ENCODE measurements around the gene ANGPTL7. TPM values are rescaled to one million over a fixed set of nuclear protein-coding genes. Genes with fewer than 3 reads are reported as not detected.

The ANGPTL7 gene
- total RNA-seq, 1 experiment from 2014 or later: not detected

DNA sequence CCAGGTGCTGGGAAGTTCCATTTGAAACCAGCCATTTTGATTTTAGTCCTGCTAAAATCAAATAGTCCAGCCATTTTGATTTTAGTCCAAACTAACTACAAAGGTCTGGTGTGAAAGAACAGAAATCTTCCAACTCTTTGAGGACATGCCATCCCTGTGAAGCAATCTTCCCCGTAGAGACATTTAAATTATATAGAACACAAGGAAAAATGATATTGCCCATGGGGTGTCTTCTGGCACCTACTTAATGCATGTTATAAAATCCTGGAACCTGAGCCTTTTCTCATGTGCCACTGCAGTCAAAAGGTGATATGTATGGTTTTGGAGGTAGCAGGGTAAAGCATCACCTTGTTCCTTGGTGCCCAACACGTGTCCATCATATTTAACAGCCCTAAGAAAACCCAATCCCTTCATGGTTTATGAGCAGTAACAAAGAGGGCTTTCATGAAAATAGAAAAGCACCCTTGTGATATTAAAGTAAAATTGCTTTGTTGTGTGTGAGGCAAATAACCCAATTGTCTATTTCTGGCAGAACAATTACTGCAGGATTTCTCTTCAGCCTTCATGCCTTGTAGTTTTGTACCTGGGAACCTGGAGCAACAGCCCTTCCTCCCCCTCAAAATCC lies 26.3 kb downstream of the ANGPTL7 start:
- H3K36me3 ChIP-seq (ENCODE audit: insufficient read depth, low read length, poor library complexity, severe bottlenecking): peaks cover 52% of the 10 kb centered on the region
- DNase-seq (ENCODE audit: low spot score): no peak
- intact Hi-C loops (cut with micrococcal nuclease; ENCODE audit: unreplicated experiment): no loop called here
- H3K27me3 ChIP-seq (replicated peaks; ENCODE audit: insufficient read depth, low read depth, low read length, poor library complexity): no peaks in the 10 kb centered on the region
- H3K4me3 ChIP-seq (ENCODE audit: low read depth, low read length, poor library complexity, severe bottlenecking): no peak overlapping the region
- no peaks in the 10 kb centered on the region for H3K4me1 ChIP-seq (ENCODE audit: insufficient read depth, low read length, poor library complexity, severe bottlenecking)
- TF ChIP-seq, protein P1, sequence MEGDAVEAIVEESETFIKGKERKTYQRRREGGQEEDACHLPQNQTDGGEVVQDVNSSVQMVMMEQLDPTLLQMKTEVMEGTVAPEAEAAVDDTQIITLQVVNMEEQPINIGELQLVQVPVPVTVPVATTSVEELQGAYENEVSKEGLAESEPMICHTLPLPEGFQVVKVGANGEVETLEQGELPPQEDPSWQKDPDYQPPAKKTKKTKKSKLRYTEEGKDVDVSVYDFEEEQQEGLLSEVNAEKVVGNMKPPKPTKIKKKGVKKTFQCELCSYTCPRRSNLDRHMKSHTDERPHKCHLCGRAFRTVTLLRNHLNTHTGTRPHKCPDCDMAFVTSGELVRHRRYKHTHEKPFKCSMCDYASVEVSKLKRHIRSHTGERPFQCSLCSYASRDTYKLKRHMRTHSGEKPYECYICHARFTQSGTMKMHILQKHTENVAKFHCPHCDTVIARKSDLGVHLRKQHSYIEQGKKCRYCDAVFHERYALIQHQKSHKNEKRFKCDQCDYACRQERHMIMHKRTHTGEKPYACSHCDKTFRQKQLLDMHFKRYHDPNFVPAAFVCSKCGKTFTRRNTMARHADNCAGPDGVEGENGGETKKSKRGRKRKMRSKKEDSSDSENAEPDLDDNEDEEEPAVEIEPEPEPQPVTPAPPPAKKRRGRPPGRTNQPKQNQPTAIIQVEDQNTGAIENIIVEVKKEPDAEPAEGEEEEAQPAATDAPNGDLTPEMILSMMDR (conservative IDR thresholded peaks at IDR 0.05; ENCODE audit: low read depth, low read length): no peak
- no peak for TF ChIP-seq EZH2 (IDR thresholded peaks at IDR 0.05; ENCODE audit: borderline replicate concordance, low read depth, low read length, poor library complexity, severe bottlenecking)
- no peaks in the 10 kb centered on the region for H3K9me3 ChIP-seq (ENCODE audit: low read depth, low read length, poor library complexity, severe bottlenecking)
- H3K27ac ChIP-seq (ENCODE audit: low read depth, low read length, poor library complexity, severe bottlenecking): no peak overlapping the region
- BruUV-seq (replicated peaks): no TSS peak
- ChIA-PET CTCF (interaction anchor here (0.6 kb wide), 2 partner anchors 102 to 730 kb away, joined by 3 read pairs; no protein-coding TSS in a partner anchor), POLR2A (ENCODE audit: low non-redundant PET) (no interaction called here)

DNA sequence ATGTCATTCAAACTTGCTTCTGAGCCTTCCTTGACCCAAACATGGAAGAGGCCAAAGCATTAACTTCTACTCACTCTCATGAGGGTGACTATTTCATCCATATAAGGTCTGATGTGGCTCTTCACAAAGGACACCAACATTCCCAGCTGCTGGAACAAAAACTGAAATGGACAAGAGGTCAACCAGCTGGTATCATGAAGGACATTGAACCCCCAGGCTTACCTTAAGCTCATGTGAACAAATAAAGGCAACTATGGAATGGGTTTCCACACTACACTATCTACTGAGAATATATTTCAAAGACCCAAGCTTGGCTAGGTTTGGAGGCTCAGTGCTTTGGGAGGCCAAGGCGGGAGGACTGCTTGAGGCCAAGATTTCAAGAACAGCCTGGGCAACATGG lies 26.9 kb downstream of the ANGPTL7 start:
- H3K36me3 ChIP-seq (ENCODE audit: insufficient read depth, low read length, poor library complexity, severe bottlenecking): peaks cover 51% of the 10 kb centered on the region
- CTCF ChIA-PET: interaction anchor here (0.6 kb wide), 2 partner anchors 102 to 730 kb away, joined by 3 read pairs; no protein-coding TSS in a partner anchor

DNA sequence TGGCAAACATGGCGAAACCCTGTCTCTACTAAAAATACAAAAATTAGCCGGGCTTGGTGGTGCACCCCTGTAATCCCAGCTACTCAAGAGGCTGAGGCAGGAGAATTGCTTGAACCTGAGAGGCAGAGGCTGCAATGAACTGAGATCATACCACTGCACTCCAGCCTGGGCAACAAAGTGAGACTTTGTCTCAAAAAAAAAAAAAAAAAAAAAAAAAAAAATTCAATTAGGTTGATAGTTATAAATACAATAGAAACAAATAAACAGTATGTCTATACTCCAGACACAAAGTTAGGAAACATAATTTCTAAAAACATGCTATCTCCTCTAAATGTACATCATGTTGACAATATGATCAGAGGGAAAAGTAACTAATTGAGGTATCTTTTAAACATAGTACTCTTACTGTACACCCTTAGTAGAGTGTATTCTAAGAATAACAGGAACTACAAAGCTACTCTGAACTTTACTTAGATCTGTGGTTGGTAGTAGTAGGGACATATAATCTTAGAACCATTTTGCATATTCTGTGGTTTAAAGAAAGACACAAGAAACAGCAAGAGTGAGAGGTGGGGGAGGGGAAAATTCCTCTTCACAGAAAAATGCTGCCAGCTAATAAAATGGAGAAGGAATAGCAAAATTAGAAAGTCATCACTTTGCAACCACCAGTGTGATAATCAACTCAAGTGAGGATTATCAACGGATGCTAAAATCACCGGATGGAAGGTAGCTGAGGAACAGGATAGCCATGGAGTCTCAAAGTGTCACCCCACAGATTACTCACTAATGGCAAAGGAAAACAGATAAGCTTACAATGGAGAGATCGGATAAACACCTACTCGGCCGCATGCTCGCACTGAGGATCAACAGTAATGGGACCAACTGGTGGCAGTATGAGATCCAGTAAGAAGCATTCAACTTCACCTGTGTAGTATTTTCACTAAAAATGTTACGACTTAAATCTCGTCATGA lies 38.2 kb downstream of the ANGPTL7 start:
- Histone ChIP-seq H3K4me3 (ENCODE audit: low read depth, low read length, poor library complexity, severe bottlenecking) (no peak overlapping the region), H3K36me3 (ENCODE audit: insufficient read depth, low read length, poor library complexity, severe bottlenecking) (peaks cover 61% of the 10 kb centered on the region), H3K9me3 (ENCODE audit: low read depth, low read length, poor library complexity, severe bottlenecking) (no peaks in the 10 kb centered on the region), H3K27ac (ENCODE audit: low read depth, low read length, poor library complexity, severe bottlenecking) (no peak overlapping the region), H3K4me1 (ENCODE audit: insufficient read depth, low read length, poor library complexity, severe bottlenecking) (no peaks in the 10 kb centered on the region), H3K27me3 (replicated peaks; ENCODE audit: insufficient read depth, low read depth, low read length, poor library complexity) (no peaks in the 10 kb centered on the region)
- CTCF ChIA-PET: no interaction called here
- DNase-seq (ENCODE audit: low spot score): no peak
- intact Hi-C loops (cut with micrococcal nuclease; ENCODE audit: unreplicated experiment): no loop called here
- no TSS peak for BruUV-seq (replicated peaks)
- POLR2A ChIA-PET (ENCODE audit: low non-redundant PET): no interaction called here
- no peak for TF ChIP-seq EZH2 (IDR thresholded peaks at IDR 0.05; ENCODE audit: borderline replicate concordance, low read depth, low read length, poor library complexity, severe bottlenecking)

More for the DNA sequence above, 26.9 kb downstream of the ANGPTL7 start:
- Histone ChIP-seq H3K4me3 (ENCODE audit: low read depth, low read length, poor library complexity, severe bottlenecking) (no peak overlapping the region), H3K4me1 (ENCODE audit: insufficient read depth, low read length, poor library complexity, severe bottlenecking) (no peaks in the 10 kb centered on the region), H3K27ac (ENCODE audit: low read depth, low read length, poor library complexity, severe bottlenecking) (no peak overlapping the region), H3K9me3 (ENCODE audit: low read depth, low read length, poor library complexity, severe bottlenecking) (no peaks in the 10 kb centered on the region), H3K27me3 (replicated peaks; ENCODE audit: insufficient read depth, low read depth, low read length, poor library complexity) (no peaks in the 10 kb centered on the region)
- TF ChIP-seq EZH2 (IDR thresholded peaks at IDR 0.05; ENCODE audit: borderline replicate concordance, low read depth, low read length, poor library complexity, severe bottlenecking): no peak
- TF ChIP-seq, protein P1 (conservative IDR thresholded peaks at IDR 0.05; ENCODE audit: low read depth, low read length): no peak
- POLR2A ChIA-PET (ENCODE audit: low non-redundant PET): no interaction called here
- BruUV-seq (replicated peaks): no TSS peak
- DNase-seq (ENCODE audit: low spot score): no peak
- intact Hi-C loops (cut with micrococcal nuclease; ENCODE audit: unreplicated experiment): no loop called here

Measured in A673 (cell line).